GM12874 (cell line): ENCODE data around the gene POU2F1.

Experiments used
- CTCF ChIP-seq: IDR thresholded peaks from 2 replicates; pipeline ENCODE4 v1.5.1; 2011; ENCODE audit warnings: low read depth, mild to moderate bottlenecking, control low read depth, low read length, moderate library complexity; ENCODE audit not compliant: insufficient read depth

POU2F1 gene

GRCh38 chr1:167364826-167365225 lies 144.1 kb downstream of the POU2F1 start:
- TF ChIP-seq CTCF: no peak

DNA sequence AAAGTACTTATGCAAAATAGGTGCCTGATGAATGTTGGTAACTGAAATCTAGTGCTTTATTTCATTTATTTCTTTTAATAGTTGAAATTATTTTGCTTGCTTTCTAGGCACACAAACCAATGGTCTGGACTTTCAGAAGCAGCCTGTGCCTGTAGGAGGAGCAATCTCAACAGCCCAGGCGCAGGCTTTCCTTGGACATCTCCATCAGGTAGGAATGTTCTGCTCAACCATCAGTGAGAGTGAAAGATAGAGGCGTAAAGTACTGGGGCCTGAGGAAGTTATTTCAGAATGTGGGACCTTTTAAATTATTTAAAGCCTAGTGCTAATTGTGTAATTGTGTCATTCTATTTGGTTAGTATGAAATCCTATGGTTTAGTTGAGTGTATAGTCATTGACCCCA lies 144.7 kb downstream of the POU2F1 start:
- TF ChIP-seq CTCF: no peak

DNA sequence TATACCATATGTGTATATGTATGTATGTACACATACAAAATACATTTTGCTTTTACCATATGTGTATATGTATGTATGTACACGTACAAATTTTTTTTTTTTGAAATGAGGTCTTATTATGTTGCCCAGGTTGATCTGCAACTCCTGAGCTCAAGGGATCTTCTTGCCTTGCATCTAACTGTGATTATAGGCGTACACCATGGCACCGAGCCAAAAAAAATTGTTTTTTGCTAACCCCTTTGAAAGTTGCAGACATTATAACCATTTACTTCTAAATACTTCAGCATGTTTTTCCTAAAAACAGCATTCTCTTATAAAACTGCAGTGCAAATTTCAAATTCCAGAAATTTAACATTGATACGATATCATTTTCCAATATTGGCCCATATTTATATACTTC lies 147.0 kb downstream of the POU2F1 start:
- no peak for TF ChIP-seq CTCF

DNA sequence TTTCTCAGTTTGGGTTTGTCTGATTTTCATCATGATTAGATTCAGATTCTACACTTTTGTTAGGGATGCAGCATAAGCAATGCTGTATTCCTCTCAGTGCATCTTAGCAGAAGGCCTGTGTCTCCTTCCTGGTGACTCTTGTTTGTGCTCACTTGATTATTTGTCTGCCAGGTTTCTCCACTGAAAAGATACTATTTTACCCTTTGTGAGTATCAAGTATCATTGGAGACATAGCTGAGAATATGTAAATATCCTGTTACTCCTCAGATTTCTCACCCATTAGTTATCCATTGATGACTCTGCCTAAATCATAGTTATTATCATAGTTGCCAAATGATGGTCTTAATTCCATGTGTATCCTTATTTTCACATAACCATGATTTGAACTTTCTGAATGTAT lies 148.5 kb downstream of the POU2F1 start:
- TF ChIP-seq CTCF: no peak

- TF ChIP-seq CTCF: no peak
These were observed 149.2 kb downstream of the POU2F1 start for GRCh38 chr1:167369933-167370332.

GRCh38 chr1:167371030-167371429 lies 150.3 kb downstream of the POU2F1 start:
- no peak for TF ChIP-seq CTCF

GRCh38 chr1:167373398-167373797 lies 152.7 kb downstream of the POU2F1 start:
- TF ChIP-seq CTCF: no peak

DNA sequence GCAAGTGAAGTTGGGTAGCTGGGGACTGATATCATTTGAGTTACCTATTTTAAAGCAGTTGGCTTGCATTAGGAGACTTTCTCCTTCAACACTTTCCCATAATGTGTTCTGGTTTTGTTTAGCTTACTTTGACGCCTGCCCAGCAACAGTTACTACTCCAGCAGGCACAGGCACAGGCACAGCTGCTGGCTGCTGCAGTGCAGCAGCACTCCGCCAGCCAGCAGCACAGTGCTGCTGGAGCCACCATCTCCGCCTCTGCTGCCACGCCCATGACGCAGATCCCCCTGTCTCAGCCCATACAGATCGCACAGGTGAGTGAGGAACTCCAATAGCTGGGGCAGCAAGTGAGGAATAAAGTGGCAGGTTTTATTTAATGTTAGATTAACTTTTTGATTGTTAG lies 153.3 kb downstream of the POU2F1 start:
- no peak for TF ChIP-seq CTCF
